Right renal pelvis (tissue), 4 donors: Measurements from ENCODE around the gene FGD4. TPM values are rescaled to one million over a fixed set of nuclear protein-coding genes. Genes with fewer than 3 reads are reported as not detected.

Source experiments
- DNase-seq, 4 donors: peaks; one replicate each; pipeline ENCODE4 v3.0.0-alpha.2; 2013; ENCODE audit warnings: low read depth in 4 of 4, low spot score in 3 of 4, missing footprints in 1 of 4
- polyA plus RNA-seq, 4 donors: library from polyadenylated mRNA; unstranded; fragments of 120-200 nt; gene quantifications; one replicate each; pipeline ENCODE4 v1.2.1, GENCODE V29; 2013; ENCODE audit not compliant: insufficient read length in 4 of 4

Gene FGD4
- polyA plus RNA-seq, 4 donors, result 14.0 to 19.3 (median 17.8) TPM

DNA sequence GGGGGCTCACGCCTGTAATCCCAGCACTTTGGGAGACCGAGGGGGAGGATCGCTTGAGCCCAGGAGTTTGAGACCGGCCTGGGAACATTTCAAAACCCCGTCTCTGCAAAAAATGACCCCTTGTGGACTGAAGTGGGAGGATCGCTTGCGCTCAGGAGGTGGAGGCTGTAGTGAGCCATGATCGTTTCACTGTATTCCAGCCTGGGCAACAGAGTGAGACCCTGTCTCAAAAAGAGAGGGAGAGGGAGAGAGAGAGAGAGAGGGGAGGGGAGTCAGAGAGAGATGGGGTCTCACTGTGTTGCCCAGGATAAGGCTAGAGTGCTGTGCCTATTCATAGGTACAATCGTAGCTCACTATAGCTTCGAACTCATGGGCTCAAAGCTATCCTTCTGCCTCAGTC lies 2.8 kb downstream of the FGD4 start:
- DNase-seq, result no peak

DNA sequence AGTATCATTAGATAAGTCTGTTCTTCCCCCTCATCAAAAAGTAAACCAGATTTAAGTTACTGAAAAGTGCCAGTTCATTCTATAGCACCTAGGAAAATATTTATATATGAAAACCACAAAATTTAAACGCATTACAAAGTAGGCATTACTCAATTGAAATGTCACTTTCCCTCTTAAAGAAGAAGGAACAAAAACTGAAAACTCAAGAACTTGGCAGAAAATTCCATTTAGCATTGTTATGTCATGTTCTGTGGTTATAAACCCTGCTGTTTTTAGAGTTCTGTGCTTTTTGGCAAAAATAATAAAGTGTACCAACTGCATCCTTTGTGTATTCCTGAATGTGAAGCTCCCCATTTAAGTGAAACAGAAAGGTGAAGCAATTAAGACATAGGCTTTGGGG lies 3.6 kb downstream of the FGD4 start:
- DNase-seq, result no peak

DNA sequence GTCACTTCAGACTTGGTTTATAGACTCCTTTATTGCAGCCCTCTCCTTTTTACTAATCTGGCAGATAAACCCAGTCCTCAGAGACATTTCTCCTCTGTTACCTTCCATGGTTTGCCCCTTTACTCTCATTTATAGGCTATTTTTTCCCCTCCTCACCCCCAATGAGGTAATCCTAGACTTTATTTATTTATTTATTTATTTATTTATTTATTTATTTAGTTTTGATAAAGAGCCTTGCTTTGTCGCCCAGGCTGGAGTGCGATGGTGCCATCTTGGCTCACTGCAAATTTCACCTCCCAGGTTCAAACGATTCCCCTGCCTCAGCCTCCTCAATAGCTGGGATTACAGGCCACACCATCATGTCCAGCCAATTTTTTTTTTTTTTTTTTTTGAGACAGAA lies 8.4 kb downstream of the FGD4 start:
- no peak for DNase-seq

DNA sequence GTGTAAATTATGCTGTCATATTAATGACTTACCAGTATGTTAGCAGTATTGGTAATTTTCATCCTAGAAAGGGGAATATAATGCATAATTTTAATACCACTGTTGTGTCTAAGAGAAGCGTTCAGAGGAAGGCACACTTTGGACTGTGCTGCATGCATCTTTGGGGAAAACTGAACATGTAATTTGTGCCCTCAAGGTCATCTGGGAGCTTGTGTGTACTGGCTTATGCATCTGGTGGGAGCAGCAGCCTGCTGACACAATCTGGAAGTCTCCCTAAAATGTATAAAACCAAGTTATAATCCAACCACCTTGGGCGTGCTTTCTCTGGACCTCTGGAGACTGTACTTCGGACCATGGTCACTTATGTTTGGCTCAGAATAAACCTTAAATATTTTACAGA lies 14.1 kb downstream of the FGD4 start:
- no peak for DNase-seq

DNA sequence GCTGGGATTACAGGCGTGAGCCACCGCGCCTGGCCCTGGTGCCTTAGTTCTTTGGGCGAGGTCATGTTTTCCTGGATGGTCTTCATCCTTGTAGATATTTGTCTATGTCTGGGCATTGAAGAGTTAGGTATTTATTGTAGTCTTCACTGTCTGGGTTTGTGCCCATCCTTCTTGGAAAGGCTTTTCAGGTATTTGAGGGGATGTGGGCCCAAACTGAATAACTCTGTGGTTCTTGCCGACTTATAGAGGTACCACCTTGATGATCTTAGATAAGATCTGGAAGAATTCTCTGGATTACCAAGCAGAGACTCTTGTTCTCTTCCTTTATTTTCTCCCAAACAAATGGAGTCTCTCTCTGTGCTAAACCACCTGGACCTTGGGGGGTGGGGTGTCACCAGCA lies 18.9 kb downstream of the FGD4 start:
- DNase-seq, result no peak

DNA sequence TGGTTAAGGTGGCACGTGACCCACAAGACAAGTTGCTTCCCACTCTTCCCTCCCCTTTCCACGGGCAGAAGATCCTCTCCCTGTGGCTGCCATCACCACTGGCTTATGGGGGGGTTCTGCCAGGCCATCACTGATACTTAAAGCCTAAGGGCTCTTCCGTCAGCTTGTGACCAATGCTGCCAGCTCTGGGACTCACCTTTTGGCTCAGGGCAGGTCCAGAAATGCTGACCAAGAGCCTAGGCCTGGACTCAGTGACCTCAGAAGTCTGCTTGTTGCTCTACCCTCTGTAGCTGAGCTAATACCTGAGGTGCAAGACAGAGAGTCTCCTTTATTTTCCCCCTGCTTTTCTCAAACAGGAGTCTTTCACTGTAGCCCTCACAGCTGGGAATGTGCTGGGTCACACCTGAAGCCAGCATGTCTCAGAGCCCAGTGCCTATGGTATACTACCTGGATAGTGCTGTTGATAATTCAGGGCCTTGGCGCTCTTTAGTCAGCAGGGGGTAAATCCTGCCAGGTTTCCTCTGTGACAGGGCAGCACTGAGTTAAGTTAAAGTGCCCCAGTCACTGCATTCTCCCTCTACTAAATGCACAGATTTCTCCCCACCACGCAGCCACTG lies 19.7 kb downstream of the FGD4 start:
- no peak for DNase-seq

DNA sequence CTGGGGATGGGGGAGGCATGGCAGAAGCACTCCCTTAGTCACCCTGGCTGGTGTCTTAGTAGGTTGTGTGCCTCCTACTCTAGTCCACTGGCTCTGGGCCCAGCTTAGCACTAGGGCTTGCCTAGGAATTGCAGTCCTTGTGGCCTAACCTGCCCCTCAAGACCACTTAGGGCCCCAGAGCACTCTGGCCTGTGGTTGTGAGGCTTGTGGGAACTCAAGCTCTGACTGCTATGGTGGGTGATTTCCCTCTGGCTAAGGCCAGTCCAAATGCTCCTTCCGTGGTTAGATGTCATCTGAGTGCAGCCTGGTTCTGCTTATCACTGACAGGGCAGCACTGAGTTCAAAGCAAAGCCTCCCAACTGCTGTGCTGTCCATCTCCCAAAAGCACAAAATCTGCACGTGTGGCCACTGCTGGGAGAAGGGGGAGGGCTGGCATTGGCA lies 20.2 kb downstream of the FGD4 start:
- DNase-seq, result no peak

DNA sequence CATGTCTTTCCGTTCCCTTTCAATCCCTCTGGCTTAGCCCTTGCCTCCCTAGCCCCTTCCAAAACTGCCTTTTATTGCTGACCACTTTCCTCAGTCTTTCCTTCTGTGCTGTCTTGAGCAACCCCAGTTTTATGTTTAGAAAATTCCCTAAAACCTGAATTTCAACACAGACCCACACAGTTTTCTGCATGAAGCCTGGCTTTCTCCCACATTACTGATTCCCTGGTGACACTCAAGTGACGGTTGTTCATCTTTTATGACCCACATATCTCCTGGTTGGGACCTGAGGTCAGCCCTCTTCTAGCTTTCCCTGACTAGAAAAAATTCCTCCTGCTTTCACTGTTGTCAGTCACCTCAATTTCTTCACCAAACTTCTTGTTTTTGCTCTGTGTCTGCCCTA lies 21.0 kb downstream of the FGD4 start:
- DNase-seq, result no peak

DNA sequence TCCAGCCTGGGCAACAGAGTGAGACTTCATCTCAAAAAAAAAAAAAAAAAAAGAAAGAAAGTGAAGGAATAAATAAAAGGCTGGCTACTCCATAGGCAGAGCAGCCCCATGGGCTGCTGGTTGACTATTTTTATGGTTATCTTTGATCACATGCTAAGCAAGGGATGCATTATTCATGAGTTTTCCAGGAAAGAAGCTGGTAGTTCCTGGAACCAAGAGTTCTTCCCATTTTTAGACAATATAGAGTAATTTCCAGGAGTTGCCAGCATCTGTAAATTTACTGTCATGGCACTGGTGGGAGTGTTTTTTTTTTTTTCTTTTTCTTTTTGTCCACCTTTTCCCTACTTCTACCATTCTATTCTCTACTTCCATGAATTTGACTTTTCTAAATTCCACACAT lies 24.2 kb downstream of the FGD4 start:
- DNase-seq, result no peak

DNA sequence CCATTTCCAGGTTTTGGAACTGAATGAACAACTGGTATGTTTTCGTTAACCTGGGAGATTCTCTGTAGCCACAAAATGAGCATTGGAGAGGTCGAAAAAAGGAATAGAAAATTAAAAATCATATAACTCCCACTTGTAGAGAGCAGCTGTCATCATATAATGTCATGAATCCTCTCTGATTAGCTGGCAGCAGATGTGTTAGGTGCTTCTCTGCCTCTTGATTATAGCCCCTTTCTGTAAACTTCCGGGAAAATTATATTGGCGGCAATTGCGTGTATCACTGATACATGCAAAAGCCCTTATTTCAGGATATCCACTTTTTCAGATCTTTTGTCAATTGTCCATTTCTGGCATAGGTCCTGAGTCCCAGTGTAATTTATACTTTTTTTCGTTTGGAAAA lies 31.7 kb downstream of the FGD4 start:
- DNase-seq, result no peak

DNA sequence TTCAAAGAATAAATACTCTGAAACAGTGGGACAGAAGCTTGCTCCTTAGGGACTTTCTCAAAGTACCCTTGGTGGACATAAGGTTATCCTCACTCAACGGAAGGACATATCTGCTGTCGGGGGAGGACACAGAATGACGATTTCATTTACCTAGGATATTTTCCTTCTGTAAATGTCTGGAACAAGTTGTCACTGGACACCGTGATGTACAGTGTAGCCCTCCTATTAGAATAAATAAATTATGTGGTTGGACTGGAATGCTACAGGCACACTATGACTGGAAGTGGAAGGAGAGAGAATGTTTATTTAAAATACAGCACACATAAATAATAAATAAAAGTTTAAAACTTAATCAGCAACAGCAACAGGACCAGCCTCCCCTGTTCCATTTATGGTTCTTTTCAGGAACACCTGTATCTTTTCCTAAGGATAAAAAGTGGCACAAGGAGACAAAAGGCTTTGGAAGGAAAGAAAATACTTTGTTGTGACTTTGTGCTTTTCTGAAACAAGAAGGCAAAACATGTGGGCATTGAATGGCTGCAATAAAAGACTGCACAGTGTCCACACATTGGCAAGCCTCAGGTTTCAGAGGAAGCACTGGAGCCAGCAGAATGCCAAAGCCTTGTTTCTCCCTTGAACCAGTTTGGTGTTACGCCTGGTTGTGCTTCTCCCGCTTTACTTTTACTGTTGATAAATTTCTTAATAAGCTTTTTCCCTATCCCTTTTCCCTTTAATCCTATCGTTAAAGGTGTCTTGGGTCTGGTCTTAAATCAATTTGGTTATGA lies 36.8 kb downstream of the FGD4 start:
- DNase-seq, result no peak

DNA sequence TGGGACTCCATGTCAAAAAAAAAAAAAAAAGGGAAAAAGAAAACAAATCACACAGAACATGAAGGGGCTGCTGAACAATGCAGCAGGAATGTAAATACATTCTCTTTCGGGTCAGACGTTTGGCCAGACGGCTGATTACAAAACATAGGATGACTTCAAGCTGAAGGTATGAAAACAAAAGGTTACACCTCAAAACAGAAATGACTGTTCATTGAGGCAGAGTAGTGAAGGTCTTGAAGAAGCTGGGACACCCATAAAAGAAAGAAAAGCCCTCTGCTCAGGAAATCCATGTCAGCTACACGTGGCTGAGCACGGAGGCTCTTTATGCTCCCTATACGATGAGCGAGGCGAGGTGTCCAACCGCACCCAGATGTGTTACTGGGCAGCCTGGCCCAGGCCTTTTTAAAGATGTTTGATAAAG lies 37.7 kb downstream of the FGD4 start:
- no peak for DNase-seq

DNA sequence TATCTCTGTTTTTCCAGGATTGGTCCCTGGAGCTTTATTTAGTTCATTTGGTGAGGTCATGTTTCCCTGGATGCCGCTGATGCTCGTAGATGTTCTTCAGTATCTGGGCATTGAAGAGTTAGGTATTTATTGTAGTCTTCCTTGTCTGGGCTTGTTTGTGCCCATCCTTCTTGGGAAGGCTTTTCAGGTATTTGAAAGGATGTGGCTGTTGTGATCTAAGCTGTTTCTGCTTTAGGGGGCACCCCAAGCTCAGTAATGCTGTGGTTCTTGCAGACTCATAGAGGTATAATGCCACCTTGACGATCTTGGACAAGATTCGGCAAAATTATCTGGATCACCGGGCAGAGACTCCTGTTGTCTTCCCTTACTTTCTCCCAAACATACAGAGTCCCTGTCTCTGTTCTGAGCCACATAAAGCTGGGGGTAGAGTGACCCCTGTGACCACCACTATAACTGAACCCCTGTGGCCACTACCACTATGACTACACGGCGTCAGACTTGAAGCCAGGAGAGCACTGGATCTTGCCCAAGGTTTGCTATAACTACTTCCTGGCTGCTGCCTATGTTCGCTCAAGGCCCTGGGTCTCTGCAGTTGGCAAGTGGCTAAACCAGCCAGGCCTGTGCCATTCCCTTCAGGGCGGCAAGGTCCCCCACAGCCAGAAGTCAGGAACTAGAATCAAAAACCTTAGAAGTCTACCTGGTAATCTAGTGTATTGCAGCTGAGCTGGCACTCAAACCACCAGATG lies 40.9 kb downstream of the FGD4 start:
- DNase-seq, result no peak

DNA sequence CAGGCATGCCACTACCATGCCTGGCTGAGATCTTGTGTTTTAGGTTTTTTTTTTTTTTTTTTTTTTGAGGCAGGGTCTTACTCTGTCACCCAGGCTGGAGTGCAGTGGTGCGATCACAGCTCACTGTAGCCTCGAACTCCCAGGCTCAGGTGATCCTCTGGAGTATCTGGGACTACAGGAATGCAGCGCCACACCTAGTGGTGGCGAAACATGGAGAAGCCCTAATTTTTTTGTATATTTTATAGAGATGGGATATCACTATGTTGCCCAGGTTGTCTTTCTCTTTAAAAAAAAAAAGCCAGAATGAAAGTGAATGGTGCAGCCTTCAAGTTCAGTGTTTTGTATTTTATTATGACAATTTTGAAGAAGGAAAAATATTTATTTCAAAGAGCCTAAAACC lies 44.1 kb downstream of the FGD4 start:
- no peak for DNase-seq

DNA sequence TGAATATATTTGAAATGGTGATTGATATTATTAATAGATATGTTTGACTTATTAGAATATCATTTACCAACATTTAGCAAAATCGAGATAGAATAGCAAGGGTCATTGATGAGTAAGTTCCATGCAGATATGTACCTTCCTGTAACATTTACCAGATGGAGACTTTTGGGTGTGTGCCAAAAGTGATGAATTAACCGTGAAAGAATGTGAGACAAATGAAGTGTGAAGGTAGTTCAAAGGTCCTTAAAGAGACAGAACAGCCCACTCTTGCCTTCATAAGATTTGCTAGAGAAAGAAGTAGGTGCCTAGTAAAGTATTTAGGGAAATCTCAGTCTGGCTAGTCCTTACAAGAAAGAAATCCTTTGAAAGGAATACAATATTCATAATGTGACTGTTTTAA lies 45.5 kb downstream of the FGD4 start:
- peak; percentile 47 to 90 (median 84) for DNase-seq

DNA sequence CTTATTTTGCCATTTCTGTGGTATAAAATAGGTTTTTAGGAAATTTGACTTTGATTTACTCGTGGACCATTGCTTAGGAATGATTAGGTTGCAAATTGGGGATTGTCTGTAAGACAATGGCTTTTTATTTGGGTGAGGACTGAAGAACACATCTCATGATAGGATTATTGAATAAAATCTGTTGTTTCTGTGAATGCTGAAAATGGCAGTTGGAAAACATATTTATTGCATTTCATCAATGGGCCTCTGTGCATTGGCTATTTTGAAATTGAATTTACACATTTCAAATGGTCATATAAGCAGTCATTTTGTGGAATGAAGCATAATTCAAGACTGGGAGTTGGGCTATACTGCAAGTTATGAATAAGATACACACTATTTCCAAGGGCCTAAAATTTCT lies 46.0 kb downstream of the FGD4 start:
- no peak for DNase-seq

DNA sequence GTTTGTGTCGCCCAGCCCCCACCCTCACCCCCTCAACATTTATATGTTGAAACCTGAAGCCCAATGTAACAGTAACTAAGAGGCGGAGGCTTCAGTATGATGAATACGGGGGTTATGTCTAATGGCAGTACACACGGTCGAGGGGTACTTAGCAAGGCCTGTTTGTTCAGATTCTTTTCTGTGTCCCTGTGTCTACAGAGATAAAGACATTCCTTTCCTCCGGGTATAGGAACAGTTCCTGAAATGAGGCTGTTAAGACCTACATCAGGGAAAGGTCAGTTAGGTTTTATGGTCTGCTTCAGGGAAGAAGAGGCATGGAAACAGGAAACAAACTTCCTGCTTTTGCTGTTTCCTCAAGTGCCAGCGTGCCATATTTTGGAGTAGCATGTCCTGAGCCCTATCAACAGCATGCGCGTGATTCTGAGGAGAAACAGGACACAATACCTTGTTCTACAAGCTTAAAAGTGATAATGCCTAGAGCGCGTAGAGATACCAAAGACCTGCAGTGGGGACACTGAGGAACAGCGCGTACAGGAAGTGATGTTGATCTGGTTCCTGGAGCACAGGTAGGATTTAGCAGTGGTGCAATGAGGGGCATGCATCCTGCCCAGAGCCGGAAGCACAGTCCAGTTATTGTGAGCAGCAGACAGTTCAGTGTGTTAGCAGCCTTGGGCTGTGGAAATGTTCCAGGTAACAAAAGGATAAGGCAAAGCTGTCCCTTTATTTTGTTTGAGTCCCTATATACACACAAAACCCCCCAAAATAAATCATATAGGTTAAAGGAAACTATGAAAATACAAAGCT lies 47.2 kb downstream of the FGD4 start:
- no peak for DNase-seq

DNA sequence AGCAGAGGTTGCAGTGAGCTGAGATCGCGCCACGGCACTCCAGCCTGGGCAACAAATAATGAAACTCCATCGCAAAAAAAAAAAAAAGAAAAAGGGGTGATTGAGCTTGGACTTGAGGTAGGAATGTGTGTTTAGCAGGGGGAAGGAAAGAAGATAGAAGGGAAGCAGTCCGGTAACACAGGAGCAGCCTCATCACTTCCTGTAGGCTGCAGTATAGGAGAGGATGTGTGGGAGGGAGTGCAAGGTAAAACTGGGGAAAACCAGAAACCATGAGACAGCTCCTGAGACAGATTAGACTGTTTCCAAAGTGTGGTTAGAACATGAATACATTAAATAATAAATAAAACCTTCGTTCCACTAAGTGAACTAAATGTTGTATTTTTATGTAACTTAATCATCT lies 49.2 kb downstream of the FGD4 start:
- DNase-seq, result no peak

DNA sequence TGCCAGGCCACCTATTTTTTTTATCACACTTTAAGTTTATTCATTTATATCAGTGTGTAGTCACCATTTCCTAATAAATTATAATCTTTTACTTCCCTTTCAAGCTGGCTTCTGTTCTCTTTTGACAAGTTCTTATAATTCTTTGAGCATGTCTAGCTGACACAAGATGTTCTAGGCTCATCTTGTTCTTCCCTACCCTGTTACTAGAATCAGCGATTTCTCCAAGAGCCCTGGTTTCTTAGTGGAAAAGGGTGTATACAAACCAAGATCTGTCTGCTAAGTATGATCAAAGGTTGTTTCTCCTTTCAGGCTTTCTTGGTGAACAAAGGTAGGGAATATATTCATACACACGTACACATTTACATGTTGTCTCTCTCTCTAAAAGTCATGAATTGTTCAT lies 51.0 kb downstream of the FGD4 start:
- DNase-seq, result no peak

DNA sequence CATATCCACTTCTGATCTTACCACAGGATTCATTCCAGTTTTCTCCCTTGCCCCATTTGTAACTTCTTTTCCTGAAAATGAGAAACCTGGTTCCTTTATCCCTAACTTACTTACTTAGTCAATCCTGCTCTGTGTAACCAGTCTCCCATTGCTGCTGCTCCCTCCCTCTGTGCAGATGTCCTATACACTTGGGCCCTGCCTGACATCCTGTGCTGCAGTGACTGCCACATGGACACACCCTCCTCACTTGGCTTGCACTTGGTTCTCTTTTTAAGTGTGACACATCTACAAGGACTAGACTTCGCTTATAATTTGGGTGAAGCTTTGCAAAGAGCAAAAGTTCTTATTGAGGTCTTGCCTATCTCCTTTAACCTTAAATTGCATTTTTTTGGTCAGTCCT lies 51.4 kb downstream of the FGD4 start:
- no peak for DNase-seq

DNA sequence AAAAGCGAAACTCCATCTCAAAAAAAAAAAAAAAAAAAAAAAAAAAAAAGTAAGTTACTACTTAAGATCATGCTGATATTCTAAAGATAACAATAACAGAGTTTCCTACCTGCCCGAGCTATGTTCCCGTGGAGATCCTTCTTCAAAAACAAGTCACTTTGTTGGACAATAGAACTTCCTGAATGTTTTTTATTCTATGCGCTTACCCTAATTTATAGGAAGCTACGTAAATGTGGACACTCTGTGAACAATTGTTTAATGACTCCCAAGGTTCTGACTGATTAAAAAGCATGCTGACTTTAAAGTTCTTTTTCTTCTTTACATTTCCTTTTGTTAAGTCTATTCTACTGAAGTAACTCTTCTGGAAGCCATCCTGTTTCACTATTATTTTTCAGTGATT lies 52.5 kb downstream of the FGD4 start:
- DNase-seq, result no peak
